Body of pancreas (tissue), 4 donors: ENCODE measurements around the gene COLGALT1. TPM values are rescaled to one million over a fixed set of nuclear protein-coding genes. Genes with fewer than 3 reads are reported as not detected.

Experiments used
- ATAC-seq: fragments of 150-250 bp; one replicate; pipeline ENCODE4 v1.9.1; 2016
- DNase-seq, 4 donors: peaks; one replicate each; pipeline ENCODE4 v3.0.0-alpha.2; 2019
- H3K27ac ChIP-seq, 4 donors: fragments of 200-600 bp; sonication (generic); 1 replicate in 3 of 4; 2 replicates in 1 of 4; pipeline versions ENCODE4 v1.5.1 to v1.6.1; 2016 to 2019; ENCODE audit warnings: mild to moderate bottlenecking in 1 of 4, mixed read lengths in 1 of 4, moderate library complexity in 1 of 4
- H3K27me3 ChIP-seq, 2 donors: fragments of 200-600 bp; sonication (generic); one replicate each; pipeline ENCODE4 v1.6.0; 2016; ENCODE audit warnings: mild to moderate bottlenecking in 1 of 2
- H3K36me3 ChIP-seq, 2 donors: fragments of 200-600 bp; sonication (generic); replicated peaks in 1 of 2; 2 replicates each; pipeline ENCODE4 v1.5.1; 2016; ENCODE audit warnings: low read depth in 2 of 2; ENCODE audit not compliant: insufficient read depth in 1 of 2
- H3K4me1 ChIP-seq: fragments of 200-600 bp; sonication (generic); one replicate; pipeline ENCODE4 v1.6.0; 2016
- H3K4me3 ChIP-seq, 2 donors: fragments of 200-600 bp; sonication (generic); 1 replicate in 1 of 2; 2 replicates in 1 of 2; pipeline ENCODE4 v1.5.1; 2016 to 2019
- H3K9me3 ChIP-seq, 3 donors: fragments of 200-600 bp; sonication (generic); 1 replicate in 2 of 3; 2 replicates in 1 of 3; pipeline ENCODE4 v1.5.1; 2016
- CTCF ChIP-seq, 7 experiments: fragments of 450-650 bp in 4 of 7; fragments of 200-600 bp in 3 of 7; sonication (generic) in 3 of 7; IDR thresholded peaks; one replicate each; pipeline ENCODE4 v1.5.1; 2016 to 2019; ENCODE audit warnings: antibody characterized with exemption in 7 of 7
- POLR2A ChIP-seq, 3 donors: fragments of 450-650 bp; IDR thresholded peaks; one replicate each; pipeline ENCODE4 v1.6.1; 2016; ENCODE audit warnings: antibody characterized with exemption in 3 of 3, mild to moderate bottlenecking in 2 of 3
- WGBS, 2 donors: methylation state at CpG; one replicate each; pipeline ENCODE4 v1.1.5; 2017; 5-methylcytosine and 5-hydroxymethylcytosine counted together
- intact Hi-C: fragments of 100-400 bp; cut with DNase I; formaldehyde crosslinking; loops from one replicate; pipeline ENCODE4 v1.15.1; 2023
- total RNA-seq, 2 donors: library from RNA; depleted of rRNA; stranded (reverse); fragments of >200 nt; gene quantifications; one replicate each; pipeline ENCODE4 v1.1.0, GENCODE V29; 2016

The COLGALT1 gene
- total RNA-seq, 2 donors from 2014 or later, result 38.9 to 41.5 TPM

DNA sequence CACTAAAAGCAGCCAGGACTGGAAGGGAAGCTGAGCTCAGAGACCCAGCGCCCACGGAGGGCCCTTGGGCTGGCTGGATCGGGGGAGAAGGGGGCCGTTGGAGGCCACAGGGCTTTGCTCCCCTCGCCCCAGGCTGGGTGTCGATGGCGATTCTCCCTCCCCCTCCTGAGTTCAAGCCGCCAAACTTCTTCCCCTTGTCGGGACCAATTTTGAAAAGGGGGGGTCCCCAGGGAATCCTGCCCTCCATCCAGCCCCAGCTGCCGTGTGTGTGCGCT is 61.2 kb downstream of the COLGALT1 start:
- ATAC-seq (no peak), DNase-seq (no peak)
- Histone ChIP-seq H3K27me3 (no peaks in the 10 kb centered on the region), H3K9me3 (peaks cover 0 to 6% (median 0%) of the 10 kb centered on the region in 3 donors), H3K4me3 (no peak overlapping the region), H3K27ac (no peak overlapping the region), H3K4me1 (no peaks in the 10 kb centered on the region), H3K36me3 (no peaks in the 10 kb centered on the region)
- intact Hi-C loops, result loop anchor here (10.0 kb wide), 1 partner anchor 158 kb away; no protein-coding TSS in a partner anchor
- TF ChIP-seq POLR2A (IDR thresholded peaks at IDR 0.05) (no peak), CTCF (IDR thresholded peaks at IDR 0.05) (no peak)
- WGBS, 2 donors, result 31 to 36% methylated on average over 3 to 11 of the region's 11 CpGs

DNA sequence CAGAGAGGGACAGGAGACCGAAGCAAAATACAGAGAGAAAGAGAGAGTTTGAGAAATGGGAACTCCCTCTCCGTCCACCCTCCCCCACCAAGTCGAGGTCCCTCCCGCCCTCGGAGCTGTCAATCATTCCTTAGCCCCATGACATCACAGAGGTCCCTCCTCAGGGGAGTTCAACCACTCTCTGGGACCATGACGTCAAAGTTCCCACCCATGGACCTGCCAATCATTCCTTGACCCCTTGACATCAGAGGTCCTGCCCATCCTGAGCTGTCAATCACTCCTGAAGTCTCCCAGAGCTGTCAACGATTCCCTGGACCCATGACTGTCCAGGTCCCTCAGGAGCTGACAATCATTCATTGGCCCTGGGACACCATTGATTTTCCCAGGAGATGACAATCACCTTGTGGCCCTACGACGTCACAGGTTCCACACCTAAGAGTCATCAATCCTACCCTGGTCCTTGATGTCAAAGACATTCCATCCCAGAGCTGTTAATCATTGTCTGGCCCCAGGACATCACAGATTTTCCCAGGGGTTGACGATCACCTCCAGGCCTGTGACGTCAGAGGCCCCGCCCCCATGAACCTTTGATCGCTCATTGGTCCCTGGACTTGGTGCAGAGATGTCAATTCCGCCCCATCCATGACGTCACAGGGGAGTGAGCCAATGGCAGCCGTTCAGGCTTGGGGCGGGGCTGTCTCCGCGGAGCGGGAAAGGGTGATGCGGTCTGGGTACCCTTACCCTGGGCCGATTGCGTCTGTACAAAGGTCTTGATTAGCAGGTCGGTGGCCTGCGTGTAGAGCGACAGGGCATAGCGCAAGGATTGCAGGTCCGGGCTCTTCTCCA is 61.7 kb downstream of the COLGALT1 start:
- WGBS, 2 donors, result 51 to 57% methylated on average over 24 to 28 of the region's 28 CpGs
- Histone ChIP-seq H3K4me1 (no peaks in the 10 kb centered on the region), H3K27ac (no peak overlapping the region), H3K36me3 (no peaks in the 10 kb centered on the region), H3K27me3 (no peaks in the 10 kb centered on the region), H3K4me3 (no peak overlapping the region), H3K9me3 (peaks cover 0 to 11% (median 0%) of the 10 kb centered on the region in 3 donors)
- no peak for TF ChIP-seq CTCF (IDR thresholded peaks at IDR 0.05)
- TF ChIP-seq POLR2A (IDR thresholded peaks at IDR 0.05), result no peak
- ATAC-seq (peak; percentile 33), DNase-seq (no peak)
- intact Hi-C loops, result loop anchor here (10.0 kb wide), 1 partner anchor 158 kb away; no protein-coding TSS in a partner anchor

DNA sequence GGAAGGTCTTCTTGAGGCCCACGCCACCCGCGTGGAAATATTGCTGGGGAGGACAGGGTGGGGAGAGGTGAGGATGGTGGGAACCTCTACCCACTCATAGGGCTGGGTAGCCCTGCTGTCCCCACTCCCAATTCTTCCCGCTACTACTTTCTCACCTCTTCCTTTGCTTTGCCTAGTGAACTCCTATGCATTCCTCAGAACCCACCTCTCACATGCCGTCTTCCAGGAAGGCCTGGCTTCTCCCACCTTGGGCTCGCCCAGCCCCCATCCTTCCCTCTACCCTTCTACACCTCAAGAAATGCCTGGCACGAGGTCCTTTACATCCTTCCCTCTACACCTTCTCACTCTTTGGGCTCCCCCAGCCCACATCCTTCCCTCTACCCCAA is 62.4 kb downstream of the COLGALT1 start:
- TF ChIP-seq POLR2A (IDR thresholded peaks at IDR 0.05) (no peak), CTCF (IDR thresholded peaks at IDR 0.05) (no peak)
- intact Hi-C loops, result loop anchor here (10.0 kb wide), 1 partner anchor 157 kb away; no protein-coding TSS in a partner anchor
- H3K36me3 ChIP-seq, result no peaks in the 10 kb centered on the region
- H3K9me3 ChIP-seq, result peaks cover 0 to 13% (median 0%) of the 10 kb centered on the region in 3 donors
- no peak overlapping the region for H3K4me3 ChIP-seq
- H3K27me3 ChIP-seq, result no peaks in the 10 kb centered on the region
- ATAC-seq (no peak), DNase-seq (no peak)
- no peaks in the 10 kb centered on the region for H3K4me1 ChIP-seq
- H3K27ac ChIP-seq, result no peak overlapping the region
- WGBS, 2 donors, result 69 to 81% methylated on average over 4 to 7 of the region's 7 CpGs

DNA sequence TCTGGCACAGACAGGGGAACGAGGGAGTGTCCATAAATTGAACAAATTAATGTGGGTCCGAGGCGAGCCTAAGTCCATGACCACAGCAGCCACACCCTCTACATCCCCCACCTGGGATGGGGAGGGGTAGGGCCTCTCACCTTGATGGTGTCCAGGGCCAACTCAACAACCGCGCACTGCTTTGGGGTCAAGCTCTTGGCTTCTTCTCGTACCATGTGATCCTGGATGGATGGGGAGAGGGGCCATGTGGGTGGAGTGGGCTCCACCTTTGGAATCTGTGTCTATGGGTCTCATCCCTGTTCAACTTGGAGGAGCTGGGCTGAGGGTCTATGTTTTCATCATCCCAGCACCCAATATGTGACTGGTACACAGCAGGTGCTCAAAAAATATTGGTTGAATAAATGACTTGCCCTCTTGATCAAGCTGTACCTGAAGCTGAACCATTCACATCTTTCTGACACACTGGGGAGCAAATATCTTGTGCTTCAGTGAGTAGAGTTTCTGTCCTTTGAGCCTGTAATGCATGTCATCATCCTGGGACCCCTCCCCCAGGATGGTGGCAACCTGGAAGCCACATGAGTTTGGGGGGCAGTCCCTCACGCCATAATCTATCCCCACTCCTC is 62.9 kb downstream of the COLGALT1 start:
- whole genome bisulfite sequencing, 2 donors, result 70 to 72% methylated on average over 6 to 7 of the region's 7 CpGs
- H3K4me3 ChIP-seq, result no peak overlapping the region
- ATAC-seq (no peak), DNase-seq (no peak)
- no peak overlapping the region for H3K27ac ChIP-seq
- intact Hi-C loops, result loop anchor here (10.0 kb wide), 1 partner anchor 156 kb away; no protein-coding TSS in a partner anchor
- no peaks in the 10 kb centered on the region for H3K36me3 ChIP-seq
- no peaks in the 10 kb centered on the region for H3K27me3 ChIP-seq
- peaks cover 0 to 13% (median 0%) of the 10 kb centered on the region in 3 donors for H3K9me3 ChIP-seq
- H3K4me1 ChIP-seq, result no peaks in the 10 kb centered on the region
- TF ChIP-seq CTCF (IDR thresholded peaks at IDR 0.05) (no peak), POLR2A (IDR thresholded peaks at IDR 0.05) (no peak)
